Ovary (tissue), 3 donors: ENCODE results near the gene CTSH.

Experiments
- CTCF ChIP-seq, 3 donors: fragments of 450-650 bp in 2 of 3; fragments of 200-600 bp in 1 of 3; IDR thresholded peaks; one replicate each; pipeline versions ENCODE4 v1.5.1 to v1.8.0; 2016 to 2022; ENCODE audit warnings: antibody characterized with exemption in 3 of 3, mild to moderate bottlenecking in 1 of 3
- POLR2A ChIP-seq: fragments of 450-650 bp; IDR thresholded peaks from one replicate; pipeline ENCODE4 v1.6.1; 2017; ENCODE audit warnings: antibody characterized with exemption, mild to moderate bottlenecking, moderate library complexity
- donor health status: DM: no; HTN: no; CAD: no.

GRCh38 chr15:78923480-78924360, 21.1 kb downstream of the CTSH start:
- TF ChIP-seq CTCF (IDR thresholded peaks at IDR 0.05) (no peak), POLR2A (no peak)
